HepG2 (cell line): ENCODE results near the gene GLYAT. TPM values are rescaled to one million over a fixed set of nuclear protein-coding genes. Genes with fewer than 3 reads are reported as not detected.

Experiments used
- ATAC-seq: fragments of 200-7000 bp; cut with Tn5 transposase; 3 replicates; pipeline ENCODE4 v1.9.1; 2020; ENCODE audit warnings: mild to moderate bottlenecking, moderate library complexity
- BruUV-seq: library from RNA; stranded (reverse); fragments of 400-500 nt; replicated peaks from 2 replicates; lab custom pipeline; 2021; lab: Mats Ljungman, UMichigan
- CTCF ChIA-PET: fragments of 300-600 bp; formaldehyde crosslinking; extraction: SDS; loops from one replicate; lab custom pipeline; 2021; ENCODE audit warnings: low total read pairs, inconsistent platforms, low intra/inter-chr PET ratio; lab: Yijun Ruan, JAX
- POLR2A ChIA-PET: fragments of 350-600 bp; sonication (Branson Sonifier 250); formaldehyde crosslinking; loops from one replicate; lab custom pipeline; 2020; ENCODE audit warnings: antibody characterized with exemption, inconsistent platforms; lab: Yijun Ruan, JAX
- DNase-seq: peaks from one replicate; pipeline ENCODE4 v3.0.0-alpha.2; 2015; ENCODE audit warnings: low spot score
- FAIRE-seq: peaks from 3 replicates; lab custom pipeline; 2011; peaks lifted over from hg19 to GRCh38; lab: Jason Lieb, UNC
- H2AFZ ChIP-seq: one replicate; pipeline ENCODE4 v1.6.1; 2011; ENCODE audit warnings: low read length, inconsistent platforms
- H3K27ac ChIP-seq: fragments of 300-600 bp; 3 replicates; pipeline ENCODE4 v1.8.0; 2011; ENCODE audit warnings: mixed run types, mild to moderate bottlenecking, mixed read lengths, low read length, inconsistent platforms; ENCODE audit not compliant: insufficient read depth; ENCODE audit errors: extremely low read length
- H3K27me3 ChIP-seq, 2 experiments: fragments of 200-600 bp in 1 of 2; 2 replicates in 1 of 2; 3 replicates in 1 of 2; pipeline versions ENCODE4 v1.6.0 to v1.8.0; 2011; ENCODE audit warnings: low read length in 2 of 2, mild to moderate bottlenecking in 2 of 2, moderate library complexity in 2 of 2, inconsistent platforms in 1 of 2; ENCODE audit not compliant: insufficient read depth in 2 of 2, control insufficient read depth in 1 of 2
- H3K36me3 ChIP-seq, 2 experiments: fragments of 200-600 bp in 1 of 2; replicated peaks in 1 of 2; 2 replicates in 1 of 2; 3 replicates in 1 of 2; pipeline versions ENCODE4 v1.5.1 to v1.8.0; 2011; ENCODE audit warnings: low read length in 2 of 2, inconsistent platforms in 1 of 2; ENCODE audit not compliant: insufficient read depth in 2 of 2, control insufficient read depth in 1 of 2
- H3K4me1 ChIP-seq: 2 replicates; pipeline ENCODE4 v1.5.1; 2012; ENCODE audit warnings: low read length, inconsistent platforms; ENCODE audit not compliant: insufficient read depth
- H3K4me2 ChIP-seq: 2 replicates; pipeline ENCODE4 v1.6.0; 2011; ENCODE audit warnings: low read depth, low read length, inconsistent platforms
- H3K4me3 ChIP-seq, 3 experiments: fragments of 200-600 bp in 1 of 3; sonication (generic), shearing (Covaris generic) in 1 of 3; replicated peaks in 1 of 3; 2 replicates each; pipeline ENCODE4 v1.5.1; 2011 to 2016; ENCODE audit warnings: low read length in 3 of 3, inconsistent platforms in 2 of 3, low read depth in 2 of 3, mild to moderate bottlenecking in 2 of 3, control low read depth in 1 of 3, mixed read lengths in 1 of 3; ENCODE audit not compliant: insufficient read depth in 1 of 3
- H3K79me2 ChIP-seq: one replicate; pipeline ENCODE4 v1.6.1; 2011; ENCODE audit warnings: low read length, inconsistent platforms; ENCODE audit not compliant: insufficient read depth
- H3K9ac ChIP-seq: 2 replicates; pipeline ENCODE4 v1.6.0; 2011; ENCODE audit warnings: mild to moderate bottlenecking, low read depth, low read length, inconsistent platforms; ENCODE audit not compliant: insufficient read depth
- H3K9me3 ChIP-seq: 2 replicates; pipeline ENCODE4 v1.5.1; 2012; ENCODE audit warnings: mild to moderate bottlenecking, low read length
- H4K20me1 ChIP-seq: 2 replicates; pipeline ENCODE4 v1.6.0; 2011; ENCODE audit warnings: inconsistent platforms, mild to moderate bottlenecking, low read length, moderate library complexity; ENCODE audit not compliant: insufficient read depth
- ASH2L ChIP-seq: fragments of 300-600, 200-600 bp; sonication (generic); IDR thresholded peaks from 2 replicates; pipeline ENCODE4 v1.7.0; 2017; ENCODE audit warnings: low read depth, mild to moderate bottlenecking, moderate library complexity, mixed read lengths, low read length; ENCODE audit not compliant: insufficient read length
- CHD2 ChIP-seq: IDR thresholded peaks from 2 replicates; pipeline ENCODE4 v1.6.1; 2011; ENCODE audit warnings: low read depth, low read length, improper control_type of control experiment
- GFI1 ChIP-seq: sonication (generic); formaldehyde crosslinking; IDR thresholded peaks from 2 replicates; pipeline ENCODE4 v1.5.0; 2020; ENCODE audit warnings: missing genetic modification reagents, mild to moderate bottlenecking, borderline replicate concordance
- IRX3 ChIP-seq: sonication (generic); formaldehyde crosslinking; IDR thresholded peaks from 2 replicates; pipeline ENCODE4 v1.8.1; 2023; ENCODE audit warnings: mild to moderate bottlenecking, low read depth, missing genetic modification reagents, borderline replicate concordance
- KDM2A ChIP-seq: sonication (generic); formaldehyde crosslinking; IDR thresholded peaks from 2 replicates; pipeline ENCODE4 v1.4.0; 2020; ENCODE audit warnings: low read depth, missing genetic modification reagents, borderline replicate concordance
- SALL2 ChIP-seq: sonication (generic); formaldehyde crosslinking; IDR thresholded peaks from 2 replicates; pipeline ENCODE4 v1.8.1; 2023; ENCODE audit warnings: mild to moderate bottlenecking, missing genetic modification reagents, inconsistent platforms
- XBP1 ChIP-seq: sonication (generic); formaldehyde crosslinking; IDR thresholded peaks from 2 replicates; pipeline ENCODE4 v1.5.0; 2020; ENCODE audit warnings: missing genetic modification reagents
- ZFP41 ChIP-seq: sonication (generic); formaldehyde crosslinking; IDR thresholded peaks from 2 replicates; pipeline ENCODE4 v1.4.0; 2020; ENCODE audit warnings: mild to moderate bottlenecking, missing genetic modification reagents, borderline replicate concordance
- ZNF746 ChIP-seq: sonication (generic); formaldehyde crosslinking; IDR thresholded peaks from 2 replicates; pipeline ENCODE4 v1.8.0; 2022; ENCODE audit warnings: mild to moderate bottlenecking, missing genetic modification reagents
- ZNF766 ChIP-seq: sonication (generic); formaldehyde crosslinking; IDR thresholded peaks from 2 replicates; pipeline ENCODE4 v1.5.0; 2020; ENCODE audit warnings: missing genetic modification reagents, borderline replicate concordance
- ZNF780A ChIP-seq: sonication (generic); formaldehyde crosslinking; IDR thresholded peaks from 2 replicates; pipeline ENCODE4 v1.8.0; 2022; ENCODE audit warnings: mild to moderate bottlenecking, missing genetic modification reagents, moderate library complexity
- ZNF788 ChIP-seq: sonication (generic); formaldehyde crosslinking; IDR thresholded peaks from 2 replicates; pipeline ENCODE4 v1.5.0; 2020; ENCODE audit warnings: mild to moderate bottlenecking, missing genetic modification reagents, borderline replicate concordance
- ZNF83 ChIP-seq: sonication (generic); formaldehyde crosslinking; IDR thresholded peaks from 2 replicates; pipeline ENCODE4 v1.4.0; 2020; ENCODE audit warnings: missing genetic modification reagents, mild to moderate bottlenecking, borderline replicate concordance
- WGBS: methylation state at CpG from one replicate; pipeline ENCODE4 v1.1.6; 2017; ENCODE audit warnings: low lambda C conversion rate; 5-methylcytosine and 5-hydroxymethylcytosine counted together
- in situ Hi-C: cut with HindIII; loops from 2 replicates; pipeline ENCODE4 v1.10.0; 2017; ENCODE audit warnings: low pct_unique_long_range_greater_than_20kb; ENCODE audit not compliant: extremely low pct_ligation_motif_present
- intact Hi-C: fragments of 100-400 bp; cut with micrococcal nuclease; formaldehyde crosslinking; loops from one replicate; pipeline ENCODE4 v1.10.0; 2022; ENCODE audit not compliant: unreplicated experiment
- polyA plus RNA-seq, 8 experiments: library from polyadenylated mRNA; depleted of rRNA in 3 of 8; stranded (reverse) in 7 of 8; unstranded in 1 of 8; fragments of >200 nt; fragmentation: Illumina TruSeq in 4 of 8; extraction: Trizol in 4 of 8; gene quantifications; 2 replicates each; pipeline versions ENCODE4 v1.2.1 to v1.2.3, GENCODE V29; 2011 to 2016; ENCODE audit warnings: low read depth in 4 of 8, missing spikeins in 1 of 8, mixed read lengths in 1 of 8; ENCODE audit not compliant: insufficient read depth in 1 of 8
- total RNA-seq, 5 experiments: library from RNA; depleted of rRNA; stranded (reverse); fragments of >200 nt; fragmentation: Illumina TruSeq; extraction: Trizol; gene quantifications; 2 replicates each; pipeline ENCODE4 v1.2.3, GENCODE V29; 2016; ENCODE audit warnings: low read depth in 1 of 5
- TF ChIP-seq, protein P1 (sequence below): IDR thresholded peaks from 2 replicates; pipeline ENCODE4 v1.6.1; 2012; ENCODE audit warnings: low read length, improper control_type of control experiment
- TF ChIP-seq, protein P2 (sequence below): sonication (generic); formaldehyde crosslinking; IDR thresholded peaks from 2 replicates; pipeline ENCODE4 v1.5.1; 2020; ENCODE audit warnings: mild to moderate bottlenecking, missing genetic modification reagents, moderate library complexity

Gene GLYAT
- total and polyA plus RNA-seq, 2 of the 13 experiments (the other 11 are each of a cell fraction or from before 2014, with no cell fraction given): not detected

DNA sequence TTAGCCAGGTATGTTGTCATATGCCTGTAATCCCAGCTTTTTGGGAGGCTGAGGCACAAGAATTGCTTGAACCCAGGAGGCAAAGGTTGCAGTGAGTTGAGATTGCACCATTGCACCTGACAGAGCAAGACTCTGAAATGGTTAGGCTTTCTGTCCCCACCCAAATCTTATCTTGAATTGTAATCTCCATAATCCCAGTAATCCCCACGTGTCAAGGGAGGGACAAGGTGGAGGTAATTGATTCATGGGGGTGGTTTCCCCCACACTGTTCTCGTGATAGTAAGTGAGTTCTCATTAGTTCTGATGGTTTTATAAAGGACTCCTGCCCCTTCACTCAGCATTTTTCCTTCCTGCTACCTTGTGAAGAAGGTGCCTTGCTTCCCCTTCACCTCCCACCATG lies 37.6 kb upstream of the GLYAT start:
- no peak overlapping the region for H3K27ac ChIP-seq
- ATAC-seq (no peak), DNase-seq (no peak), FAIRE-seq (no peak)
- H3K27me3 ChIP-seq: no peaks in the 10 kb centered on the region
- peaks cover 52% of the 10 kb centered on the region for H3K4me1 ChIP-seq
- H3K79me2 ChIP-seq: no peaks in the 10 kb centered on the region
- no peak overlapping the region for H3K4me3 ChIP-seq
- WGBS: 59% methylated on average over 2 of the region's 2 CpGs
- ChIA-PET POLR2A (no interaction called here), CTCF (no interaction called here)
- H3K4me2 ChIP-seq: no peak overlapping the region
- no peaks in the 10 kb centered on the region for H4K20me1 ChIP-seq
- BruUV-seq: no TSS peak
- H3K36me3 ChIP-seq: no peaks in the 10 kb centered on the region
- intact Hi-C loops (loop anchor here (10.0 kb wide), 1 partner anchor 155 kb away; no protein-coding TSS in a partner anchor), in situ Hi-C loops (no loop called here)
- TF ChIP-seq ZFP41 (no peak), ASH2L (no peak), ZNF746 (CRISPR knock-in tag) (no peak)
- H3K9ac ChIP-seq: no peak overlapping the region
- no peak overlapping the region for H2AFZ ChIP-seq
- H3K9me3 ChIP-seq: no peaks in the 10 kb centered on the region

DNA sequence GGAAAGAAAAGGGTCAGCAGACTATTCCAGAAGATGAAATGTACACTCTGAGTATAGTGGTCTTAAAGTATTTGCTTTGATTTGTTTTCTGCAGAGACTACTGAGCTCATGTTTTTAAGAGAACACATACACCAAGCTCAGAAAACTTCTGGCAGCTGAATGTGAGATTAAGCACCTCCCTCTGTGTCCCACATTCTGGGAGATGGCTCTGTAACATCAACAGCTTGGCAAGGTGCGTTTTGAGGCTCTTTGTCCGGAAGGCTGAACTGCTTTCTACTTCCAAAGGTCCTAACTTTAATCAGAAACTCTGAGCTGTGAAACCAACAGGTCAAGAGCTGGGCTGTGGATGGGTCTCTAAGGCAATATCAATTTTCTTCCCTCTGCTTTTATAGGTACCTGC lies 36.4 kb upstream of the GLYAT start:
- Histone ChIP-seq H3K4me2 (0 out of 2 replicates have a peak overlapping the region, but pooled peaks have one; percentile 16), H3K4me1 (peaks cover 53% of the 10 kb centered on the region), H3K79me2 (no peaks in the 10 kb centered on the region), H3K27me3 (no peaks in the 10 kb centered on the region), H3K27ac (no peak overlapping the region), H4K20me1 (no peaks in the 10 kb centered on the region), H3K36me3 (no peaks in the 10 kb centered on the region), H3K9me3 (no peaks in the 10 kb centered on the region), H3K9ac (no peak overlapping the region), H3K4me3 (no peak overlapping the region), H2AFZ (peak overlapping the region; percentile 54)
- FAIRE-seq (no peak), DNase-seq (no peak), ATAC-seq (no peak; the same call in 2 of the 3 replicates)
- no TSS peak for BruUV-seq
- ChIA-PET CTCF (no interaction called here), POLR2A (no interaction called here)
- in situ Hi-C loops: no loop called here
- intact Hi-C loops: loop anchor here (10.0 kb wide), 1 partner anchor 157 kb away; no protein-coding TSS in a partner anchor
- WGBS: 7% methylated on average over 2 of the region's 2 CpGs
- no peak for TF ChIP-seq IRX3 (CRISPR knock-in tag)
- TF ChIP-seq SALL2 (CRISPR knock-in tag): no peak
- TF ChIP-seq GFI1 (CRISPR knock-in tag): no peak
- TF ChIP-seq ZNF766: no peak
- no peak for TF ChIP-seq ZNF780A (CRISPR knock-in tag)
- TF ChIP-seq, protein P1, sequence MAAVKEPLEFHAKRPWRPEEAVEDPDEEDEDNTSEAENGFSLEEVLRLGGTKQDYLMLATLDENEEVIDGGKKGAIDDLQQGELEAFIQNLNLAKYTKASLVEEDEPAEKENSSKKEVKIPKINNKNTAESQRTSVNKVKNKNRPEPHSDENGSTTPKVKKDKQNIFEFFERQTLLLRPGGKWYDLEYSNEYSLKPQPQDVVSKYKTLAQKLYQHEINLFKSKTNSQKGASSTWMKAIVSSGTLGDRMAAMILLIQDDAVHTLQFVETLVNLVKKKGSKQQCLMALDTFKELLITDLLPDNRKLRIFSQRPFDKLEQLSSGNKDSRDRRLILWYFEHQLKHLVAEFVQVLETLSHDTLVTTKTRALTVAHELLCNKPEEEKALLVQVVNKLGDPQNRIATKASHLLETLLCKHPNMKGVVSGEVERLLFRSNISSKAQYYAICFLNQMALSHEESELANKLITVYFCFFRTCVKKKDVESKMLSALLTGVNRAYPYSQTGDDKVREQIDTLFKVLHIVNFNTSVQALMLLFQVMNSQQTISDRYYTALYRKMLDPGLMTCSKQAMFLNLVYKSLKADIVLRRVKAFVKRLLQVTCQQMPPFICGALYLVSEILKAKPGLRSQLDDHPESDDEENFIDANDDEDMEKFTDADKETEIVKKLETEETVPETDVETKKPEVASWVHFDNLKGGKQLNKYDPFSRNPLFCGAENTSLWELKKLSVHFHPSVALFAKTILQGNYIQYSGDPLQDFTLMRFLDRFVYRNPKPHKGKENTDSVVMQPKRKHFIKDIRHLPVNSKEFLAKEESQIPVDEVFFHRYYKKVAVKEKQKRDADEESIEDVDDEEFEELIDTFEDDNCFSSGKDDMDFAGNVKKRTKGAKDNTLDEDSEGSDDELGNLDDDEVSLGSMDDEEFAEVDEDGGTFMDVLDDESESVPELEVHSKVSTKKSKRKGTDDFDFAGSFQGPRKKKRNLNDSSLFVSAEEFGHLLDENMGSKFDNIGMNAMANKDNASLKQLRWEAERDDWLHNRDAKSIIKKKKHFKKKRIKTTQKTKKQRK: no peak
- no peak for TF ChIP-seq KDM2A (CRISPR knock-in tag)
- TF ChIP-seq ZNF788 (CRISPR knock-in tag): no peak
- TF ChIP-seq ZNF83 (CRISPR knock-in tag): no peak
- no peak for TF ChIP-seq CHD2
- TF ChIP-seq XBP1 (CRISPR knock-in tag): no peak
- TF ChIP-seq, protein P2, sequence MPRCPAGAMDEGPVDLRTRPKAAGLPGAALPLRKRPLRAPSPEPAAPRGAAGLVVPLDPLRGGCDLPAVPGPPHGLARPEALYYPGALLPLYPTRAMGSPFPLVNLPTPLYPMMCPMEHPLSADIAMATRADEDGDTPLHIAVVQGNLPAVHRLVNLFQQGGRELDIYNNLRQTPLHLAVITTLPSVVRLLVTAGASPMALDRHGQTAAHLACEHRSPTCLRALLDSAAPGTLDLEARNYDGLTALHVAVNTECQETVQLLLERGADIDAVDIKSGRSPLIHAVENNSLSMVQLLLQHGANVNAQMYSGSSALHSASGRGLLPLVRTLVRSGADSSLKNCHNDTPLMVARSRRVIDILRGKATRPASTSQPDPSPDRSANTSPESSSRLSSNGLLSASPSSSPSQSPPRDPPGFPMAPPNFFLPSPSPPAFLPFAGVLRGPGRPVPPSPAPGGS (CRISPR knock-in tag): no peak
